ENCODE results near the gene NKX2-1.

DNA sequence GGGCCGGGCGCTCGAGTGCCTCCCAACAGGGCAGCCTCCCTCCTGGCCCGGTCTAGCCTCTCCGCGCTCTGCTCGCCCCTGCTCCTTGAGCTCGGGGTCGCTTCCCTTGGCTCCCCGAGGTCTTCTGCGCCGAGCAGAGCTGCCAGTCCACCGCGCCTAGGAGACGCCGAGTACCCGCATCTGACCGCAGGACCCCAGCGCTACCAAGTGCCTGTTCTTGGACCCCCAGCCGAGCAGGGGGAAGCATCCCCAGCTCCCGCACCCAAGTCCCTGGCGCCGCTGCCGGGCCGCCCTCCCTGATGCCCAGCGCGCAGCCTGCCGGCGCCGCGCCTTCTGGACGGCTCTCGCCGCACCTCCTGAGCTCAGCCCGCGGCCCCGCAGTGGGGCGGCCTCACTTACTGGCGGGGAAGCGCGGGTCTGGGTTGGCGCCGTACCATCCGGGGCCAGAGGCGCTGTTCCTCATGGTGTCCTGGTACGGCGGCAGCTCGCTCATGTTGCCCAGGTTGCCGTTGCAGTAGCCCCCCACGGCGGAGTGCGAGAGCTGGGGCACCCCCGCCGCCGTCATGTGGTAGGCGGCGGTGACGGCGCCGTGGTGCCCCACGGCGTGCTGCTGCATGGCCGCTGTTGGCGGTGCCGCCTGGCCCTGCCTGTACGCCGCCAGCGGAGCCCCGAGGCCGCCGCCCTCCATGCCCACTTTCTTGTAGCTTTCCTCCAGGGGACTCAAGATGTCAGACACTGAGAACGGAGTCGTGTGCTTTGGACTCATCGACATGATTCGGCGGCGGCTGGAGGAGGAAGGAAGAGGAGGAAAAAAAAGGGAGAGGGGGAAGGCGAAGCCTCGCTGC is 1.2 kb downstream of the NKX2-1 start:
- TF ChIP-seq, protein P1, sequence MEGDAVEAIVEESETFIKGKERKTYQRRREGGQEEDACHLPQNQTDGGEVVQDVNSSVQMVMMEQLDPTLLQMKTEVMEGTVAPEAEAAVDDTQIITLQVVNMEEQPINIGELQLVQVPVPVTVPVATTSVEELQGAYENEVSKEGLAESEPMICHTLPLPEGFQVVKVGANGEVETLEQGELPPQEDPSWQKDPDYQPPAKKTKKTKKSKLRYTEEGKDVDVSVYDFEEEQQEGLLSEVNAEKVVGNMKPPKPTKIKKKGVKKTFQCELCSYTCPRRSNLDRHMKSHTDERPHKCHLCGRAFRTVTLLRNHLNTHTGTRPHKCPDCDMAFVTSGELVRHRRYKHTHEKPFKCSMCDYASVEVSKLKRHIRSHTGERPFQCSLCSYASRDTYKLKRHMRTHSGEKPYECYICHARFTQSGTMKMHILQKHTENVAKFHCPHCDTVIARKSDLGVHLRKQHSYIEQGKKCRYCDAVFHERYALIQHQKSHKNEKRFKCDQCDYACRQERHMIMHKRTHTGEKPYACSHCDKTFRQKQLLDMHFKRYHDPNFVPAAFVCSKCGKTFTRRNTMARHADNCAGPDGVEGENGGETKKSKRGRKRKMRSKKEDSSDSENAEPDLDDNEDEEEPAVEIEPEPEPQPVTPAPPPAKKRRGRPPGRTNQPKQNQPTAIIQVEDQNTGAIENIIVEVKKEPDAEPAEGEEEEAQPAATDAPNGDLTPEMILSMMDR (conservative IDR thresholded peaks at IDR 0.05 in 1 of 2, IDR thresholded peaks at IDR 0.05 in 1 of 2; ENCODE audit: extremely low read depth in 1 of 2, insufficient read depth in 1 of 2, low read depth in 1 of 2, low read length in 2 of 2): no peak
- peak; percentile 91 for TF ChIP-seq EZH2 (IDR thresholded peaks at IDR 0.05; ENCODE audit: borderline replicate concordance, low read length)
